WTC11 (cell line): ENCODE results near the gene DHRSX. TPM values are rescaled to one million over a fixed set of nuclear protein-coding genes. Genes with fewer than 3 reads are reported as not detected.

ENCODE experiments used
- ATAC-seq: fragments of 200-7000 bp; cut with Tn5 transposase; 2 replicates; pipeline ENCODE4 v1.10.0; 2021; ENCODE audit warnings: mild to moderate bottlenecking, moderate library complexity
- CTCF ChIA-PET: fragments of 300-600 bp; sonication (Branson Sonifier 250); formaldehyde crosslinking; loops from one replicate; lab custom pipeline; 2021; ENCODE audit warnings: antibody characterized with exemption; lab: Charles Lee
- POLR2A ChIA-PET: fragments of 350-600 bp; sonication (Branson Sonifier 250); formaldehyde crosslinking; loops from one replicate; lab custom pipeline; 2021; ENCODE audit warnings: antibody characterized with exemption; lab: Charles Lee
- DNase-seq: peaks from one replicate; pipeline ENCODE4 v3.0.0; 2021; ENCODE audit warnings: low spot score
- H3K27ac Mint-ChIP-seq: 2 replicates; pipeline ENCODE4 v1.8.0; 2021; ENCODE audit warnings: mixed read lengths
- H3K27me3 Mint-ChIP-seq: 2 replicates; pipeline ENCODE4 v1.8.0; 2021; ENCODE audit warnings: low read depth, mild to moderate bottlenecking, moderate library complexity, mixed read lengths
- H3K36me3 Mint-ChIP-seq: 2 replicates; pipeline ENCODE4 v1.8.0; 2021; ENCODE audit warnings: mixed read lengths
- H3K4me1 Mint-ChIP-seq: 2 replicates; pipeline ENCODE4 v1.8.0; 2022; ENCODE audit warnings: mixed read lengths
- H3K4me3 Mint-ChIP-seq: 2 replicates; pipeline ENCODE4 v1.8.0; 2021; ENCODE audit warnings: mild to moderate bottlenecking, moderate library complexity, mixed read lengths
- H3K9me3 Mint-ChIP-seq: 2 replicates; pipeline ENCODE4 v1.8.0; 2021; ENCODE audit warnings: mixed read lengths
- FOXP1 ChIP-seq: sonication (generic); formaldehyde crosslinking; IDR thresholded peaks from 2 replicates; pipeline ENCODE4 v1.8.0; 2022; ENCODE audit warnings: missing genetic modification reagents, mild to moderate bottlenecking, moderate library complexity, borderline replicate concordance
- HMGA2 ChIP-seq: fragments of 250-450 bp; sonication (Bioruptor Pico); IDR thresholded peaks from 2 replicates; pipeline ENCODE4 v1.4.0; 2021; ENCODE audit warnings: mild to moderate bottlenecking, moderate library complexity
- IRF2 ChIP-seq: sonication (generic); formaldehyde crosslinking; IDR thresholded peaks from 2 replicates; pipeline ENCODE4 v1.8.0; 2022; ENCODE audit warnings: low read depth, missing genetic modification reagents, borderline replicate concordance
- MXD4 ChIP-seq: fragments of 250-450 bp; sonication (Bioruptor Pico); IDR thresholded peaks from 2 replicates; pipeline ENCODE4 v1.8.0; 2021; ENCODE audit warnings: mild to moderate bottlenecking, moderate library complexity, borderline replicate concordance
- MYBL2 ChIP-seq: sonication (generic); formaldehyde crosslinking; IDR thresholded peaks from 2 replicates; pipeline ENCODE4 v1.8.1; 2023; ENCODE audit warnings: mild to moderate bottlenecking, moderate library complexity, missing genetic modification reagents
- NR2C2 ChIP-seq: sonication (generic); formaldehyde crosslinking; IDR thresholded peaks from 2 replicates; pipeline ENCODE4 v1.8.0; 2022; ENCODE audit warnings: mild to moderate bottlenecking, missing genetic modification reagents
- SP1 ChIP-seq: sonication (generic); formaldehyde crosslinking; conservative IDR thresholded peaks from 2 replicates; pipeline ENCODE4 v1.8.1; 2022; ENCODE audit warnings: missing genetic modification reagents
- ZNF317 ChIP-seq: sonication (generic); formaldehyde crosslinking; IDR thresholded peaks from 2 replicates; pipeline ENCODE4 v1.8.1; 2023; ENCODE audit warnings: low read depth, mild to moderate bottlenecking, moderate library complexity, missing genetic modification reagents, borderline replicate concordance
- ZNF416 ChIP-seq: fragments of 250-450 bp; sonication (Bioruptor Pico); IDR thresholded peaks from 2 replicates; pipeline ENCODE4 v1.9.0; 2021; ENCODE audit warnings: mild to moderate bottlenecking, inconsistent platforms
- total RNA-seq: library from RNA; stranded (reverse); gene quantifications from 3 replicates; pipeline ENCODE4 v1.2.3, GENCODE V29; 2021
- TF ChIP-seq, protein P1 (sequence below): sonication (generic); formaldehyde crosslinking; IDR thresholded peaks from 2 replicates; pipeline ENCODE4 v1.8.0; 2022; ENCODE audit warnings: mild to moderate bottlenecking, missing genetic modification reagents
- TF ChIP-seq, protein P2 (sequence below): sonication (generic); formaldehyde crosslinking; IDR thresholded peaks from 2 replicates; pipeline ENCODE4 v1.8.1; 2022; ENCODE audit warnings: mild to moderate bottlenecking, moderate library complexity, missing genetic modification reagents
- TF ChIP-seq, protein P3 (sequence below): fragments of 250-450 bp; sonication (Bioruptor Pico); IDR thresholded peaks from 2 replicates; pipeline ENCODE4 v1.9.0; 2021; ENCODE audit warnings: mild to moderate bottlenecking
- TF ChIP-seq, protein P4 (sequence below): fragments of 250-450 bp; sonication (Bioruptor Pico); IDR thresholded peaks from 2 replicates; pipeline ENCODE4 v1.9.0; 2021; ENCODE audit warnings: mild to moderate bottlenecking
- TF ChIP-seq, protein P5 (sequence below): fragments of 250-450 bp; sonication (Bioruptor Pico); IDR thresholded peaks from 2 replicates; pipeline ENCODE4 v1.8.0; 2021; ENCODE audit warnings: mild to moderate bottlenecking
- TF ChIP-seq, protein P6 (sequence below): sonication (generic); formaldehyde crosslinking; IDR thresholded peaks from 2 replicates; pipeline ENCODE4 v1.8.0; 2023; ENCODE audit warnings: missing genetic modification reagents

The DHRSX gene
- total RNA-seq, 1 experiment from 2014 or later: 28.2 TPM

DNA sequence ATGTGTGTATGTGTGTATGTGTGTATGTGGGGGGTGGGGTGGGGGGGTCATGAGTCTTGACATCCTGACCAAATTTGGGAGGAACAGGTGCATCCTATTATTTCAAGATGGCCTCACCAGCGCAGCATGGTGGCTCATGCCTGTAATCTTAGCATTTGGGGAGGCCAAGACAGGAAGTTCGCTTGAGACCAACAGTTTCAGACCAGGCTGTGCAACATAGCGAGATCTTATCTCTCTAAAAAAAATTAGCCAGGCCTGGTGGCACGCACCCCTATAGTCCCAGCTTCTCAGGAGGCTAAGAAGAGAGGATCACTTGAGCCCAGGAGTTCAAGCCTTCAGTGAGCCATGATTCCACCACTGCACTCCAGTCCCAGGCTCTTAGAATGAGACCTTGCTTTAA lies 47.0 kb upstream of the DHRSX start (continued):
- TF ChIP-seq, protein P1, sequence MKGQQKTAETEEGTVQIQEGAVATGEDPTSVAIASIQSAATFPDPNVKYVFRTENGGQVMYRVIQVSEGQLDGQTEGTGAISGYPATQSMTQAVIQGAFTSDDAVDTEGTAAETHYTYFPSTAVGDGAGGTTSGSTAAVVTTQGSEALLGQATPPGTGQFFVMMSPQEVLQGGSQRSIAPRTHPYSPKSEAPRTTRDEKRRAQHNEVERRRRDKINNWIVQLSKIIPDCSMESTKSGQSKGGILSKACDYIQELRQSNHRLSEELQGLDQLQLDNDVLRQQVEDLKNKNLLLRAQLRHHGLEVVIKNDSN: no peak
- no peak for TF ChIP-seq MXD4 (CRISPR knock-in tag)
- no peak for TF ChIP-seq MYBL2
- TF ChIP-seq SP1 (CRISPR knock-in tag): no peak
- TF ChIP-seq, all 79 proteins: peak for 0

DNA sequence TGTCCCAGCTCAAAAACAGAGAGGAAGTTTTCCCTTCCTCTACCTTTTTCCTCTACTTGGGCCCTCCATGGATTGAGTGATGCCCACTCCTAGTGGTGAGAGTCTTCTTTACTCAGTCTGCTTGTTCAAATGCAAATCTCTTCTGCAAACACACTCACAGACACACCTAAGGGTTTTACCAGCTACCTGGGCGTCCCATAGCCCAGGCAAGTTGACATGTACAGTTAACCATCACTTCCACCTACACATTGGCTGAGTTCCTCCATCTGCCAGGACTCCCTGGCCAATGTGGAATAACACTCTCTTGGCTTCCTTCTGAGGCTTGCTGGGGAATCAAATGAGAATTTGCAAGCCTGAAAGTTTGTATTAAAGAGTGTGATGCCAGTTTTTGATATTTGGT lies 45.7 kb upstream of the DHRSX start:
- H3K9me3 Mint-ChIP-seq: peaks cover 38% of the 10 kb centered on the region
- ChIA-PET CTCF (no interaction called here), POLR2A (no interaction called here)
- peaks cover 28% of the 10 kb centered on the region for H3K36me3 Mint-ChIP-seq
- peaks cover 31% of the 10 kb centered on the region for H3K4me1 Mint-ChIP-seq
- ATAC-seq: no peak
- H3K27ac Mint-ChIP-seq: no peak overlapping the region
- no peak for DNase-seq
- H3K4me3 Mint-ChIP-seq: no peak overlapping the region
- TF ChIP-seq ZNF416 (peak; percentile 98), ZNF317 (CRISPR knock-in tag) (0 out of 2 replicates have a peak, but pooled peaks have one; percentile 22), IRF2 (no peak)
- TF ChIP-seq, protein P2, sequence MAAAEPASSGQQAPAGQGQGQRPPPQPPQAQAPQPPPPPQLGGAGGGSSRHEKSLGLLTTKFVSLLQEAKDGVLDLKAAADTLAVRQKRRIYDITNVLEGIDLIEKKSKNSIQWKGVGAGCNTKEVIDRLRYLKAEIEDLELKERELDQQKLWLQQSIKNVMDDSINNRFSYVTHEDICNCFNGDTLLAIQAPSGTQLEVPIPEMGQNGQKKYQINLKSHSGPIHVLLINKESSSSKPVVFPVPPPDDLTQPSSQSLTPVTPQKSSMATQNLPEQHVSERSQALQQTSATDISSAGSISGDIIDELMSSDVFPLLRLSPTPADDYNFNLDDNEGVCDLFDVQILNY: no peak
- peaks cover 2% of the 10 kb centered on the region; the same call in 1 of the 2 replicates for H3K27me3 Mint-ChIP-seq

DNA sequence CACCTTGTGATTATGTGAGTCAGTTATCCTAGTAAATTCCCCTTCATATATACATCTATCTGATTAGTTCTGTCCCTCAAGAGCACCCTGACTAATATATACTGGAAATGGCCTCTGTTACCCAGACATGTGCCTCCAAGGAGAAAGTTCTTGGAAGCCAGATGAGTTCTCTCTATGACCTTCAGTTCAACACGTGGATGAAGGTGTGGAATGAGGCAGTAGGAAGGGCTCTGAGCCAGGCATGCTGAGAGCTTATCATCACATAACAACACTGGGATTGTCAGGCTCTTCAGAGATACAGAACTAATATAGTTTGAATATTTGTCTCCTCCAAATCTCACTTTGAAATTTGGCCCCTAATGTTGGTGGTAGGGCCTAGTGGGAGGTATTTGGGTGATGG lies 44.4 kb upstream of the DHRSX start:
- peaks cover 2% of the 10 kb centered on the region; the same call in 1 of the 2 replicates for H3K27me3 Mint-ChIP-seq
- no peak for ATAC-seq
- CTCF ChIA-PET: no interaction called here
- POLR2A ChIA-PET: no interaction called here
- H3K36me3 Mint-ChIP-seq: peaks cover 25% of the 10 kb centered on the region
- no peak for DNase-seq
- H3K4me3 Mint-ChIP-seq: no peak overlapping the region
- TF ChIP-seq, protein P3, sequence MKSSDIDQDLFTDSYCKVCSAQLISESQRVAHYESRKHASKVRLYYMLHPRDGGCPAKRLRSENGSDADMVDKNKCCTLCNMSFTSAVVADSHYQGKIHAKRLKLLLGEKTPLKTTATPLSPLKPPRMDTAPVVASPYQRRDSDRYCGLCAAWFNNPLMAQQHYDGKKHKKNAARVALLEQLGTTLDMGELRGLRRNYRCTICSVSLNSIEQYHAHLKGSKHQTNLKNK (CRISPR knock-in tag): no peak
- TF ChIP-seq, protein P4, sequence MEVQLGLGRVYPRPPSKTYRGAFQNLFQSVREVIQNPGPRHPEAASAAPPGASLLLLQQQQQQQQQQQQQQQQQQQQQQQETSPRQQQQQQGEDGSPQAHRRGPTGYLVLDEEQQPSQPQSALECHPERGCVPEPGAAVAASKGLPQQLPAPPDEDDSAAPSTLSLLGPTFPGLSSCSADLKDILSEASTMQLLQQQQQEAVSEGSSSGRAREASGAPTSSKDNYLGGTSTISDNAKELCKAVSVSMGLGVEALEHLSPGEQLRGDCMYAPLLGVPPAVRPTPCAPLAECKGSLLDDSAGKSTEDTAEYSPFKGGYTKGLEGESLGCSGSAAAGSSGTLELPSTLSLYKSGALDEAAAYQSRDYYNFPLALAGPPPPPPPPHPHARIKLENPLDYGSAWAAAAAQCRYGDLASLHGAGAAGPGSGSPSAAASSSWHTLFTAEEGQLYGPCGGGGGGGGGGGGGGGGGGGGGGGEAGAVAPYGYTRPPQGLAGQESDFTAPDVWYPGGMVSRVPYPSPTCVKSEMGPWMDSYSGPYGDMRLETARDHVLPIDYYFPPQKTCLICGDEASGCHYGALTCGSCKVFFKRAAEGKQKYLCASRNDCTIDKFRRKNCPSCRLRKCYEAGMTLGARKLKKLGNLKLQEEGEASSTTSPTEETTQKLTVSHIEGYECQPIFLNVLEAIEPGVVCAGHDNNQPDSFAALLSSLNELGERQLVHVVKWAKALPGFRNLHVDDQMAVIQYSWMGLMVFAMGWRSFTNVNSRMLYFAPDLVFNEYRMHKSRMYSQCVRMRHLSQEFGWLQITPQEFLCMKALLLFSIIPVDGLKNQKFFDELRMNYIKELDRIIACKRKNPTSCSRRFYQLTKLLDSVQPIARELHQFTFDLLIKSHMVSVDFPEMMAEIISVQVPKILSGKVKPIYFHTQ: no peak
- TF ChIP-seq NR2C2 (no peak), HMGA2 (CRISPR knock-in tag) (no peak), FOXP1 (CRISPR knock-in tag) (no peak)
- TF ChIP-seq, protein P5, sequence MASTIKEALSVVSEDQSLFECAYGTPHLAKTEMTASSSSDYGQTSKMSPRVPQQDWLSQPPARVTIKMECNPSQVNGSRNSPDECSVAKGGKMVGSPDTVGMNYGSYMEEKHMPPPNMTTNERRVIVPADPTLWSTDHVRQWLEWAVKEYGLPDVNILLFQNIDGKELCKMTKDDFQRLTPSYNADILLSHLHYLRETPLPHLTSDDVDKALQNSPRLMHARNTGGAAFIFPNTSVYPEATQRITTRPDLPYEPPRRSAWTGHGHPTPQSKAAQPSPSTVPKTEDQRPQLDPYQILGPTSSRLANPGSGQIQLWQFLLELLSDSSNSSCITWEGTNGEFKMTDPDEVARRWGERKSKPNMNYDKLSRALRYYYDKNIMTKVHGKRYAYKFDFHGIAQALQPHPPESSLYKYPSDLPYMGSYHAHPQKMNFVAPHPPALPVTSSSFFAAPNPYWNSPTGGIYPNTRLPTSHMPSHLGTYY: no peak
- TF ChIP-seq, protein P1: no peak
- TF ChIP-seq, protein P6, sequence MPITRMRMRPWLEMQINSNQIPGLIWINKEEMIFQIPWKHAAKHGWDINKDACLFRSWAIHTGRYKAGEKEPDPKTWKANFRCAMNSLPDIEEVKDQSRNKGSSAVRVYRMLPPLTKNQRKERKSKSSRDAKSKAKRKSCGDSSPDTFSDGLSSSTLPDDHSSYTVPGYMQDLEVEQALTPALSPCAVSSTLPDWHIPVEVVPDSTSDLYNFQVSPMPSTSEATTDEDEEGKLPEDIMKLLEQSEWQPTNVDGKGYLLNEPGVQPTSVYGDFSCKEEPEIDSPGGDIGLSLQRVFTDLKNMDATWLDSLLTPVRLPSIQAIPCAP (CRISPR knock-in tag): no peak
- H3K27ac Mint-ChIP-seq: no peak overlapping the region
- peaks cover 34% of the 10 kb centered on the region for H3K9me3 Mint-ChIP-seq
- peaks cover 23% of the 10 kb centered on the region for H3K4me1 Mint-ChIP-seq
